Keratinocyte (primary cell): ENCODE data around the gene SOCS6. TPM values are rescaled to one million over a fixed set of nuclear protein-coding genes. Genes with fewer than 3 reads are reported as not detected.

Experiments used
- DNase-seq: peaks from one replicate; pipeline ENCODE4 v3.0.0-alpha.2; 2011; ENCODE audit warnings: low read depth, missing footprints, low spot score
- FAIRE-seq: peaks from 2 replicates; lab custom pipeline; 2011; peaks lifted over from hg19 to GRCh38; lab: Jason Lieb, UNC
- H2AFZ ChIP-seq: 2 replicates; pipeline ENCODE4 v1.6.0; 2012; ENCODE audit warnings: low read length, control low read depth, inconsistent platforms; ENCODE audit not compliant: control insufficient read depth
- H3K27ac ChIP-seq: 2 replicates; pipeline ENCODE4 v1.5.1; 2011; ENCODE audit warnings: low read length; ENCODE audit not compliant: control insufficient read depth, insufficient read depth
- H3K27me3 ChIP-seq: 3 replicates; pipeline ENCODE4 v1.6.0; 2011; ENCODE audit warnings: low read length; ENCODE audit not compliant: control insufficient read depth, insufficient read depth; ENCODE audit errors: extremely low read depth
- H3K36me3 ChIP-seq, 2 experiments: 2 replicates in 1 of 2; 3 replicates in 1 of 2; pipeline ENCODE4 v1.5.1; 2011; ENCODE audit warnings: low read length in 2 of 2, mild to moderate bottlenecking in 1 of 2; ENCODE audit not compliant: control insufficient read depth in 2 of 2, insufficient read depth in 2 of 2; ENCODE audit errors: extremely low read depth in 1 of 2
- H3K4me1 ChIP-seq: 3 replicates; pipeline ENCODE4 v1.5.1; 2011; ENCODE audit warnings: low read length; ENCODE audit not compliant: control insufficient read depth, insufficient read depth; ENCODE audit errors: extremely low read depth
- H3K4me2 ChIP-seq: 3 replicates; pipeline ENCODE4 v1.6.0; 2011; ENCODE audit warnings: low read depth, low read length; ENCODE audit not compliant: control insufficient read depth, insufficient read depth; ENCODE audit errors: extremely low read depth
- H3K4me3 ChIP-seq, 3 experiments: fragments of 200-600 bp in 1 of 3; sonication (generic) in 1 of 3; 2 replicates in 2 of 3; 3 replicates in 1 of 3; pipeline ENCODE4 v1.5.1; 2011 to 2016; ENCODE audit warnings: low read length in 3 of 3, mild to moderate bottlenecking in 3 of 3, control low read depth in 2 of 3, inconsistent platforms in 1 of 3, low read depth in 1 of 3, mixed read lengths in 1 of 3, mixed run types in 1 of 3, moderate library complexity in 1 of 3; ENCODE audit not compliant: control insufficient read depth in 2 of 3, insufficient read depth in 2 of 3; ENCODE audit errors: extremely low read depth in 1 of 3
- H3K79me2 ChIP-seq: 2 replicates; pipeline ENCODE4 v1.6.0; 2012; ENCODE audit warnings: low read length; ENCODE audit not compliant: control insufficient read depth, insufficient read depth
- H3K9ac ChIP-seq: 3 replicates; pipeline ENCODE4 v1.6.0; 2011; ENCODE audit warnings: low read length; ENCODE audit not compliant: control insufficient read depth, insufficient read depth; ENCODE audit errors: extremely low read depth
- H3K9me1 ChIP-seq: 3 replicates; pipeline ENCODE4 v1.6.0; 2011; ENCODE audit warnings: low read length; ENCODE audit not compliant: control insufficient read depth, insufficient read depth; ENCODE audit errors: extremely low read depth
- H3K9me3 ChIP-seq: 2 replicates; pipeline ENCODE4 v1.5.1; 2012; ENCODE audit warnings: low read depth, low read length; ENCODE audit not compliant: control insufficient read depth
- H4K20me1 ChIP-seq: 3 replicates; pipeline ENCODE4 v1.6.0; 2011; ENCODE audit warnings: low read length; ENCODE audit not compliant: control insufficient read depth, insufficient read depth; ENCODE audit errors: extremely low read depth
- CTCF ChIP-seq, 3 experiments: IDR thresholded peaks in 1 of 3; conservative IDR thresholded peaks in 1 of 3; optimal IDR thresholded peaks in 1 of 3; 2 replicates in 2 of 3; 3 replicates in 1 of 3; pipeline versions ENCODE3 to v1.5.1; 2011; ENCODE audit warnings: low read length in 3 of 3, mild to moderate bottlenecking in 3 of 3, moderate library complexity in 2 of 3, control low read depth in 1 of 3, inconsistent platforms in 1 of 3; ENCODE audit not compliant: insufficient read depth in 2 of 3; ENCODE audit errors: extremely low read depth in 1 of 3
- EZH2 ChIP-seq: IDR thresholded peaks from one replicate; pipeline ENCODE4 v1.6.1; 2012; ENCODE audit warnings: inconsistent platforms, mild to moderate bottlenecking, low read length, moderate library complexity
- dilution Hi-C: fragments of 300-500 bp; cut with MboI; formaldehyde crosslinking; loops from one replicate; pipeline ENCODE4 v1.7.0; 2020; ENCODE audit warnings: low sequenced_read_pairs; ENCODE audit not compliant: extremely low pct_ligation_motif_present
- polyA plus RNA-seq, 5 experiments: library from polyadenylated mRNA; depleted of rRNA in 3 of 5; stranded (reverse) in 3 of 5; stranded (forward) in 1 of 5; unstranded in 1 of 5; fragments of >200 nt; gene quantifications; 1 replicate in 1 of 5; 2 replicates in 3 of 5; 3 replicates in 1 of 5; pipeline versions ENCODE4 v1.2.1 to v1.2.3, GENCODE V29; 2011 to 2012; ENCODE audit warnings: missing spikeins in 2 of 5, low read depth in 1 of 5, low replicate concordance in 1 of 5

SOCS6 gene
- polyA plus RNA-seq, 1 donor (not counting 4 experiments of a cell fraction or from before 2014, with no cell fraction given), result 22.2 TPM

DNA sequence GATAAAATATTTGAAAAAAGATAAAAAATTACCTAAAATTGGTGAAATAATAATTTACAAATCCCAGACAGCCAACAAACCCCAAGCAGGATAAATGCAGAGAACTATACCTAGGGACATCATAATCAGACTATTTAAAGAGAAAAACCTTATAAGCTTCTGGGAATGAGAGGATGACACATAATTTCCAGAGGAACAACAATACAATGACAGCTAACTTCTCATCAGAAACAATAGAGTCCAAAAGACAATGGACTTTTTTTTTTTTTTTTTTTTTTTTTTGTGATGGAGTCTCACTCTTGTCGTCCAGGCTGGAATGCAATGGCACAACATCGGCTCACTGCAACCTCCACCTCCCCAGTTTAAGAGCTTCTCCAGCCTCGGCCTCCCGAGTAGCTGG, 65.2 kb downstream of the SOCS6 start:
- Histone ChIP-seq H3K4me3 (no peak overlapping the region), H3K27me3 (no peaks in the 10 kb centered on the region), H3K27ac (no peak overlapping the region), H3K4me1 (peaks cover 17% of the 10 kb centered on the region), H3K4me2 (no peak overlapping the region), H3K9ac (no peak overlapping the region), H3K9me1 (no peaks in the 10 kb centered on the region), H3K9me3 (peaks cover 2% of the 10 kb centered on the region), H3K79me2 (no peaks in the 10 kb centered on the region), H2AFZ (no peak overlapping the region), H3K36me3 (peaks cover 2 to 3% of the 10 kb centered on the region in 2 experiments), H4K20me1 (no peaks in the 10 kb centered on the region)
- TF ChIP-seq EZH2 (no peak), CTCF (optimal IDR thresholded peaks at IDR 0.05 in 1 of 3, IDR thresholded peaks at IDR 0.05 in 1 of 3, conservative IDR thresholded peaks at IDR 0.05 in 1 of 3; ENCODE audit: extremely low read depth in 1 of 3, insufficient read depth in 2 of 3, low read length in 3 of 3) (no peak)
- dilution Hi-C loops, result no loop called here
- no peak for FAIRE-seq
- DNase-seq, result no peak

- Histone ChIP-seq H3K4me1 (peaks cover 17% of the 10 kb centered on the region), H3K9me1 (no peaks in the 10 kb centered on the region), H3K27ac (no peak overlapping the region), H3K27me3 (no peaks in the 10 kb centered on the region), H3K4me3 (no peak overlapping the region), H3K9me3 (peaks cover 2% of the 10 kb centered on the region), H3K4me2 (no peak overlapping the region), H4K20me1 (no peaks in the 10 kb centered on the region), H2AFZ (no peak overlapping the region), H3K36me3 (peaks cover 2 to 3% of the 10 kb centered on the region in 2 experiments), H3K9ac (no peak overlapping the region), H3K79me2 (no peaks in the 10 kb centered on the region)
- DNase-seq, result no peak
- FAIRE-seq, result no peak
- dilution Hi-C loops, result no loop called here
- TF ChIP-seq EZH2 (no peak), CTCF (optimal IDR thresholded peaks at IDR 0.05 in 1 of 3, IDR thresholded peaks at IDR 0.05 in 1 of 3, conservative IDR thresholded peaks at IDR 0.05 in 1 of 3; ENCODE audit: extremely low read depth in 1 of 3, insufficient read depth in 2 of 3, low read length in 3 of 3) (no peak)
These were observed 65.9 kb downstream of the SOCS6 start for GRCh38 chr18:70354771-70355170.
